NCI-H1930 (cell line): ENCODE results near the gene NAT9.

Experiments
- DNase-seq, 2 experiments: peaks; one replicate each; lab custom pipeline; 2025; lab: John Stamatoyannopoulos, UW

NAT9 gene

GRCh38 chr17:74779948-74780400 lies 3.8 kb upstream of the NAT9 start:
- no peak for DNase-seq

DNA sequence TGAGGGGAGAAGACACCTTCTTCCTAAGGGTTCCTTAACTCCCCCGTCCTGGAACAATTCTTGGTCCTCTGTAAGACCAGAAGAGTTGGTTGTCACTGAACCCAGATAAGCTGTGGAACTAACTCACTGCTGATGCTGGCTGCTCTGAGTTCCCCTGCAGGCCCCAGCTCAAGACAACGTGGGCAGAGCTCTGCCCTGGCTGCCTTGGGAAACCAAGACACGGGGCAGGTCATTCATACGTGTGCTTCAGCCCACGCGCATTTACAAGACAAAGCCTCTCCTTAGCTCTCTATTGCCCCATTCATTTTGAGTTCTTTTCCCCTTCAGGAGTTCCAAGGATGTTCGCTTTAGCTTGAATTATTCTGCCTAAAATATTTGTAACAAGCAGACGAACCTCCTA lies 3.4 kb upstream of the NAT9 start:
- DNase-seq, result no peak

GRCh38 chr17:74778960-74779359 lies 2.8 kb upstream of the NAT9 start:
- no peak for DNase-seq

DNA sequence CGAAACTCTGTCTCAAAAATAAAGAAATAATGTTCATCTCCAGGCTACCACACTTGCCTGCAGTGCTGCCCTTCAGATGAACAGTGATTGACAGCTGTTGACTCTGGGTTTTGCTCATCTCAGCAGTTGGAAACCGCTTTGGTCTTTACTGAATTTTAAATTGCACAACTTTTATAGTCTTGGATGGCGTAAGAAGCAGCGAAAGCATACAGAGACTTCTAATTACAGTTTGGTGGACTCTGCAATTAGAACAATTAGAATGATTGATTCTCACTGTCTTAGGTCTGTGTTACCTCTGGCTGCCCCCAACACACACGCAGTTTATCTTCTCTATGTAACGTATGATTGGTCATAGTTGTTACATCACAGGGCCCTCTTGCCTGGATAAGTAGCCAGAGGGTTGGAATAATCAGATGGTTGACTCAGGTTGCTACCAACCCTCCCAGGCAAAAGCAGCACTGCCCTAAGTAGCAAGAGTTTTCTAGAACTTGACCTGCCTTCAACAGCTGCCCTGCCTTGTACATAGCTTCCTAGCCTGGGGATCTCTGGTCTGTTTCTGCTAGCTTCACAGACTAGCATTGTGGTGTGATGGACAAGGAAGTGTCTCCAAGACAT lies 1.9 kb upstream of the NAT9 start:
- no peak for DNase-seq

DNA sequence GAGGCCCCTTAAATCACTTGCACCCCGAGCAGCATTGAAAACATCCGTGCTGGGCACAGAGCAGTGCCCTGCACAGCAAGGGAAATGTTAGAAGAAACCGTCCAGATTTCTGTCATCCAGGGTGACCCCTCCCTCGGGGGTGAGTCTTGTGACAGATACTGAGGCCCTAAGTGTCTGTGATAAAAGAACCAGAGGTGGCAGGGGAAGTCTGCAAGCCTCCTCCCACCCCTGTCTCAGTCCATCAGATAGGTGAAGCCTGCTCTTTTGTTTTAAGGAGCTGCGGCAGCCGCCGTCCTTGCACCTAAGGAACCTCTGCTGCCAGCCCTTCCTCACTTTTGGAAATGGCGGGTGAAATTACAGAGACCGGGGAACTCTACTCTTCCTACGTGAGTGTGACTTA lies 845 bp upstream of the NAT9 start:
- DNase-seq, result no peak

GRCh38 chr17:74775409-74776043 lies 619 bp downstream of the NAT9 start:
- no peak for DNase-seq

- no peak for DNase-seq
Measured at GRCh38 chr17:74773871-74774286, 2.3 kb downstream of the NAT9 start.

DNA sequence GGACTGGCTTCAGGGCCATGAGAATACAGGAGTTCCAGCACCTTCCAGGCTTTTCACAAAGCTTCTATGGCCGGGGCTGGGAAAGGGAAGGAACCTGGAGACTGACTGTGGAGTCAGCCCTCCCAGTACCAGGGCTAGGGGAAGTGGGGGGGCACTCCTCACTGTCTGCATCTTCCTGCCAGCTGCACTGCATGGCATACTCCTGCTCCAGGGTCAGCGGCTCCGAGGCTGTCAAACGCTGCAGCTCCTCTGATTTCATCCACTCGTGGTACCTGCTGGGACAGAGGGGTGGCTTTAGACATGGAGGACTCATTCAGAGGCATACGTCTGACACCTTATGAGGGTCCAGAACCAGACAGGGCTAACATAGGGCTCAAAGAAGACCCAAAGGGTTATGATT lies 2.7 kb downstream of the NAT9 start:
- no peak for DNase-seq

- DNase-seq, result no peak
Measured at GRCh38 chr17:74772053-74772452, 4.1 kb downstream of the NAT9 start.

DNA sequence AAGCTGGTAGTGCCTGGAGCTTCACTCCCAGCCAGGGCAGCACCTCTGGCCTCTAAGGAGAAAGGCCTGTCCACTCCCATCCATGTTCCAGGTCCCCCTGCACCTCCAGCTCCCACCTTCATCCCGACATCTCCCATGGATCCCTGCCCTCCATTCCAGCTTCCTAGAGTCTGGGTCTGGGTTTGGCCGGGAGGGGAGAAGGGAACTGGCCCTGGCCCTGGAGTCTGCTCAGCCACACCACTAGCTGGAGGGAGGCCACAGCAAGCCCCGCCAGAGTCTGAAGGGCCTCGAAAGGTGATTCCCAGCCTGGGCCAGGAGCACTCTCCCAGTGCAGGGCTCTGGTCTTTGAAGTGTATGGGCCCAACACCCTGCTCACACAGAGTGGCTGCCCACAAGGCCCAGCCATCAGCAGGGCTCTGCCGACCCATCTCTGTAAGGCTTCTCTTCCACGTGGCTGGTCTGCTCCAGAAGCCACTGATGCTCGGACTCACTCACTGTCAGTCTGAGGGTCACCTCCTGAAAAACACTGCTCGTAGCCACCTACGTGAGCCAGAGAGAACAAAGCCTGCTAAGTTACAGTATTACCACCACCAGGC lies 4.7 kb downstream of the NAT9 start:
- no peak for DNase-seq

- peak in 1 of 2 experiments; percentile 42 for DNase-seq
Measured at GRCh38 chr17:74770498-74771318, 5.4 kb downstream of the NAT9 start.

DNA sequence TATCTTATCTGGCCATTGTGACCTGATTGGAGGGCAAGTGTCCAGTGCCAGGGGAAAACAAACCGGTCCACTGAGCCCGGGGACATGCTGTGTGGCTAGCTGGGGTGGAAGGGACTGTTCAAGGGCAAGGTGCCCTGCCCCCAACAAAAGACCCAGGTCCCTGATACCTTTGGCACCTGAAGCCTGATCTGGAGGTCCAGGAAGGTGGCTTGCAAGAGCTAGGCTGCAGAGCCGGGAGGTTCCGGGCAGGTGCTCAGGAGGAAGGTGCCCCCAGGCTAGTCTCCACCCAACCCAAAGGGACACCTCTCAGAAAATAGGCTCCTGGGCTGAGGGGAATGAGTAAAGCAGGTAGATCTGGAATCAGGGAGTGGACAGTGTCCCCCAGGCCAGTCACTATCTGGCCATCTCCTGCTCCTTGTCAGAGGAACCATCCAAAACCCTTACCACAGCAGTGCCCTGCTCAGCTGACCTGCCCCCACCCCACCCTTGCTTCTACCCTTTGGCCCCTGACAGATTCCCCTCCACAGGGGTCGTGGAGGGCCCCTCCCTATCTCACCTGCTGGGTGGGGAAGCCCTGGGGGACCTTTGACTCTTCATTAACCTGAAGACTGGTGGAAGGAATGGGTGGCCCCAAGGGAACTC lies 6.2 kb downstream of the NAT9 start:
- no peak for DNase-seq

DNA sequence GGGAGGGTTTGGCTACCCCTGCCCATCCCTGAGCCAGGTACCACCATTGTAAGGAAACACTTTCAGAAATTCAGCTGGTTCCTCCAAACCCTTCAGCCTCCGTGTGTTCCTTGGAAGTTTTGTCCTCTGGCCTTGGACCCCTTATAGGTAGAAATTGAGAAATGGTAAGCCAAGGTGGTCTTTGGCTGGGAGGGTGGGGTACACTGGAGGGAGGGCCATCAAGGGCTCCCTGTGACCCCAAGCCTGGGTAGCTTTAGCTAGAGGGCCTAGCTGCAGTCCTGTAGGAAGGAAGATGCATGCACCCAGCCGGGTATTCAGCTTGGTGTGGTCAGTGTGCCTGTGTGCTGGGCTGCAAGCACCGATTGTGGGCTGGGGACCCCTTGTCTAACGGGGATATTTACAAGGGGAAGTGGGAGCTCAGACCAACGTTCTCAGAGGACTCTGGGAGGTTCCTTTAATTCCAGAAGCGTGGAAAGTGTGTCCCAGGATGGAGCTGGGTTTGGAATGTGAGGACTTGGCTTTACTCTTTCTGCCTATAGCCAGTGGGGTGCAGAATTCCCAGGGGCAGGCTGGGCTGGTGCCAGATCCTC lies 6.8 kb downstream of the NAT9 start:
- no peak for DNase-seq

DNA sequence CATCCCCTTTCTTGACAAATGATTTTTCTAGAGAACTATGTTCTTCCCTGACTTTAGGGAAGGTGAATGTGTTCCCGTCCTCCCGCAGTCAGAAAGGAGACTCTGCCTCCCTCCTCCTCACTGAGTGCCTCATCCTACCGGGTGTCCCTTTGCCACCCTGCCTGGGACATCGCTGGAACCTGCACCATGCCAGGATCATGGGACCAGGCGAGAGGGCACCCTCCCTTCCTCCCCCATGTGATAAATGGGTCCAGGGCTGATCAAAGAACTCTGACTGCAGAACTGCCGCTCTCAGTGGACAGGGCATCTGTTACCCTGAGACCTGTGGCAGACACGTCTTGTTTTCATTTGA lies 7.4 kb downstream of the NAT9 start:
- DNase-seq, result no peak

GRCh38 chr17:74768069-74768762 lies 7.9 kb downstream of the NAT9 start:
- no peak for DNase-seq

- DNase-seq, result no peak
Measured at GRCh38 chr17:74767111-74767516, 9.0 kb downstream of the NAT9 start.

DNA sequence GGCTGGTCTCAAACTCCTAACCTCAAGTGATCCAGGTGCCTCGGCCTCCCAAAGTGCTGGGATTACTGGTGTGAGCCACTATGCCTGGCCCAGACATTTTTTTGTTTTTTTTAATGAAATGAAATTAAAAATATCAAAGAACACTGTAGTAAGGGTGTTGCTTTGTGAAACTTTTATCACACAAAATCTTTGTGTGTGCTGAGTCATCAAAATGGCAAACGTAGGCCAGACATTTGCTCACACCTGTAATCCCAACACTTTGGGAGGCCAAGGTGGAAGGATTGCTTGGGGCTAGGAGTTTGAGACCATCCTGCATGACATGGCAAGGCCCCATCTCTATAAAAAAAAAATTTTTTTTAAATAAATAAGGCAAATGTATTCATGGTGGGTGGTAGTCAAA lies 9.7 kb downstream of the NAT9 start:
- DNase-seq, result no peak

DNA sequence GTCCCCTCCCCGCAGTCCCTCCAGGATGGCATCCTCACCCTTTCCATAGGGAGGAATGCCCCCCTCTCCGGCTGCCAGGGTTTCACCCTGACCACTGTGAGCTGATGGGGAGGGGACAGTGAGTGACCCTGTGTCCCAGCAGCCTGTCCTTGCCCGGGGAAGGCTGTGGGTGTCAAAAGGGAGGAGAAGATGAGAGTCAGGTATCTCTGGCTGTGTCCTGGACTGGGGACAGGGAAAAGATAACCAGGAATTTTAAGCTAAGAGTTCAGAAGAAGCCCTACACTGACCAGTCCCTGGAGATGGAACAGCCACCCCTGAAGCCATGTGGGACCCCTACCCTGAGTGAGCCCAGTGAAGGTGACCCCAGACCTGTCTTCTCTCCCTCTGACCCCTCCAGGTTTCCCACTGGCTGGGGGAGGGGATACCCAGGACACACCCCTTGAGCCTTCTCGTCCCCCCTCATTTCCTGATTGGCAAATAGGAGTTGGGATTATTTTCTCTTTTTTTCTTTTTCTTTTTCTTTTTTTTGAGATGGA lies 11.3 kb downstream of the NAT9 start:
- DNase-seq, result no peak

DNA sequence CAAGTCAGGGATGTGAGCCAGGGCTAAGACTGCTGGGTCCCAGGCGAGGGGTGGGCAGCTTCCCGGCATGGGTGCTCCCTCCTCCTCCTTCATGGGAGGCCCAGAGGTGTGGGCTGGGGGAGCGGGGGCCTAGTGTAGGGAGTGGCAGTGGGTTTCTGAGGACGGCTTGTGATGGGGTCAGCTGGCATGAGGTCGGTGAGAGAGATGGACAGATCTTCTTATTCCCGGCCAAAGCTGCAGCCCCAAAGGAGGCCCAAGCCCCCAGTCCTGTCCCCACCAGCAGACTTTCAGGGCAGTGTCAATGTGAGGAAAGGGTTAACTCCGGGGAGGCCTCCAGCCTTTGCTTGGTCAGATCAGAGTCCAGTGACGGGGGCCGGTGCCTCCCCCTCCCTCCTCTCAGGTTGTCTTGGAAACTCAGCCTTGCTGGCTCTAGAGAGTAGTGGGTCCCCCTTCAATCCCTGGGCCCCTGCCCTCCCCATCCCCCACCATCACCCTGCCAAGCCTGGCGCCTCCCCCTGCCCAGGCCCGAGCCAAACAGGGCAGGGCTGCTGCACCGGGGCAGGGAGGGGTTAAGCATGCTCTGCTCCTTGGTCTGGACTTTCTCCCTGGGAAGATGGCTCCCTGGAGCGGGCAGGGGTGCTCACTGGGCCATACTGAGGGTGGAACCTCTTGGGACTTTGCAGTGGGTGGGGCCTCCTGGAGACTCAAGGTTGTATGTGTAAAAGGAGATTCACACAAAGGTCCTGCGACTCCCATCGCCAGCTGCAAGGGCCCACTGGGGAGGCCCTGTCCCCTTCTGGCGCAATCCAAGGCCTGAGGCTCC lies 12.4 kb downstream of the NAT9 start:
- no peak for DNase-seq

GRCh38 chr17:74761931-74762330 lies 14.2 kb downstream of the NAT9 start:
- no peak for DNase-seq
